ENCODE data around the gene NUMB. TPM values are rescaled to one million over a fixed set of nuclear protein-coding genes. Genes with fewer than 3 reads are reported as not detected.
A peak's percentile ranks its signal among the peaks of the same experiment; 100 is the strongest.

NUMB gene
- total RNA-seq, 2 donors from 2014 or later = 79.9 to 85.2 TPM

GRCh38 chr14:73457041-73457923 lies 1.1 kb downstream of the NUMB start:
- Mint-ChIP-seq H3K4me1 (peaks cover 41% of the 10 kb centered on the region), H3K27ac (peak overlapping the region; percentile 98), H3K27me3 (ENCODE audit: insufficient read depth) (no peaks in the 10 kb centered on the region), H3K36me3 (ENCODE audit: low read depth) (no peaks in the 10 kb centered on the region), H3K4me3 (peak overlapping the region; percentile 99), H3K9me3 (no peaks in the 10 kb centered on the region)
- peak overlapping the region; percentile 89 for H3K4me3 ChIP-seq (ENCODE audit: low read length)
- H3K27me3 ChIP-seq (ENCODE audit: control insufficient read depth, insufficient read depth, low read length, poor library complexity, severe bottlenecking) = no peaks in the 10 kb centered on the region
- DNase-seq = peak; percentile 84
- peaks cover 7% of the 10 kb centered on the region for H3K4me1 ChIP-seq (ENCODE audit: control insufficient read depth, insufficient read depth, low read length)
- no peaks in the 10 kb centered on the region for H3K9me3 ChIP-seq (ENCODE audit: control insufficient read depth, low read length)
- no peaks in the 10 kb centered on the region for H3K36me3 ChIP-seq (ENCODE audit: control insufficient read depth, insufficient read depth, low read length)
- H3K27ac ChIP-seq (ENCODE audit: low read depth, low read length) = no peak overlapping the region
- 4 to 19% methylated on average over 8 to 24 of the region's 24 CpGs for WGBS, 2 experiments (ENCODE audit: insufficient coverage in 1 of 2, insufficient read length in 1 of 2)
- TF ChIP-seq, protein P1, sequence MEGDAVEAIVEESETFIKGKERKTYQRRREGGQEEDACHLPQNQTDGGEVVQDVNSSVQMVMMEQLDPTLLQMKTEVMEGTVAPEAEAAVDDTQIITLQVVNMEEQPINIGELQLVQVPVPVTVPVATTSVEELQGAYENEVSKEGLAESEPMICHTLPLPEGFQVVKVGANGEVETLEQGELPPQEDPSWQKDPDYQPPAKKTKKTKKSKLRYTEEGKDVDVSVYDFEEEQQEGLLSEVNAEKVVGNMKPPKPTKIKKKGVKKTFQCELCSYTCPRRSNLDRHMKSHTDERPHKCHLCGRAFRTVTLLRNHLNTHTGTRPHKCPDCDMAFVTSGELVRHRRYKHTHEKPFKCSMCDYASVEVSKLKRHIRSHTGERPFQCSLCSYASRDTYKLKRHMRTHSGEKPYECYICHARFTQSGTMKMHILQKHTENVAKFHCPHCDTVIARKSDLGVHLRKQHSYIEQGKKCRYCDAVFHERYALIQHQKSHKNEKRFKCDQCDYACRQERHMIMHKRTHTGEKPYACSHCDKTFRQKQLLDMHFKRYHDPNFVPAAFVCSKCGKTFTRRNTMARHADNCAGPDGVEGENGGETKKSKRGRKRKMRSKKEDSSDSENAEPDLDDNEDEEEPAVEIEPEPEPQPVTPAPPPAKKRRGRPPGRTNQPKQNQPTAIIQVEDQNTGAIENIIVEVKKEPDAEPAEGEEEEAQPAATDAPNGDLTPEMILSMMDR (conservative IDR thresholded peaks at IDR 0.05) = no peak
- H3K9ac ChIP-seq (ENCODE audit: extremely low read depth, low read length, poor library complexity, severe bottlenecking) = peak overlapping the region; percentile 80

DNA sequence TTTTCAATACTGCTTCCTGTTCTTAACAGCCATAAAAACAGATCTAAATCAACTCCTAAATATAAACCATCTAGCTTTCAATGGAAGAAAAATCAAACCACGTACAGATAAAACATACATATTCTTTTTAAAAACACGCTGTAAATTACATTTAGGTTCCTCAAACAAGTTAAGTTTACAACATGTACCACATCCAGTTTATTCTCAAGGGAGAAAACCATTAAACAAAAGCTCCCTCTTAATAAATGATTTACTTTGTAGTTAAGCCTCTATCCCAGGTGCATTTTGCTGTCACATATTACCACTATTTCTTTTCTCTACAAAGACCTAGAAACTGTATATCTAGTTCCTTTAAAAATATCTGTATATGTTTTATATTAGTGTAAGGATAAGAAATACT lies 3.1 kb downstream of the NUMB start:
- DNase-seq = no peak
- Mint-ChIP-seq H3K36me3 (ENCODE audit: low read depth) (no peaks in the 10 kb centered on the region), H3K4me1 (peaks cover 28% of the 10 kb centered on the region), H3K9me3 (no peaks in the 10 kb centered on the region), H3K27ac (peak overlapping the region; percentile 30), H3K27me3 (ENCODE audit: insufficient read depth) (no peaks in the 10 kb centered on the region), H3K4me3 (no peak overlapping the region)
- TF ChIP-seq, protein P1 (conservative IDR thresholded peaks at IDR 0.05) = no peak
- Histone ChIP-seq H3K27ac (ENCODE audit: low read depth, low read length) (no peak overlapping the region), H3K4me1 (ENCODE audit: control insufficient read depth, insufficient read depth, low read length) (peaks cover 5% of the 10 kb centered on the region), H3K9me3 (ENCODE audit: control insufficient read depth, low read length) (no peaks in the 10 kb centered on the region), H3K36me3 (ENCODE audit: control insufficient read depth, insufficient read depth, low read length) (peaks cover under 1% of the 10 kb centered on the region), H3K4me3 (ENCODE audit: low read length) (peak overlapping the region; percentile 89), H3K27me3 (ENCODE audit: control insufficient read depth, insufficient read depth, low read length, poor library complexity, severe bottlenecking) (no peaks in the 10 kb centered on the region), H3K9ac (ENCODE audit: extremely low read depth, low read length, poor library complexity, severe bottlenecking) (no peak overlapping the region)
- WGBS, 2 experiments (ENCODE audit: insufficient coverage in 1 of 2, insufficient read length in 1 of 2) = 91 to 100% methylated on average over 1 to 2 of the region's 2 CpGs

- H3K36me3 Mint-ChIP-seq (ENCODE audit: low read depth) = no peaks in the 10 kb centered on the region
Observed at GRCh38 chr14:73452341-73453186, 5.8 kb downstream of the NUMB start.

More at GRCh38 chr14:73452341-73453186, 5.8 kb downstream of the NUMB start:
- Mint-ChIP-seq H3K27ac (no peak overlapping the region), H3K9me3 (no peaks in the 10 kb centered on the region), H3K4me3 (no peak overlapping the region), H3K4me1 (peaks cover 17% of the 10 kb centered on the region), H3K27me3 (ENCODE audit: insufficient read depth) (no peaks in the 10 kb centered on the region)
- no peak overlapping the region for H3K27ac ChIP-seq (ENCODE audit: low read depth, low read length)
- peaks cover 2% of the 10 kb centered on the region for H3K4me1 ChIP-seq (ENCODE audit: control insufficient read depth, insufficient read depth, low read length)
- no peak for DNase-seq
- H3K4me3 ChIP-seq (ENCODE audit: low read length) = no peak overlapping the region
- WGBS, 2 experiments (ENCODE audit: insufficient coverage in 1 of 2, insufficient read length in 1 of 2) = 97 to 100% methylated on average over 5 to 11 of the region's 11 CpGs
- peaks cover 12% of the 10 kb centered on the region for H3K36me3 ChIP-seq (ENCODE audit: control insufficient read depth, insufficient read depth, low read length)
- no peaks in the 10 kb centered on the region for H3K9me3 ChIP-seq (ENCODE audit: control insufficient read depth, low read length)
- TF ChIP-seq, protein P1 (conservative IDR thresholded peaks at IDR 0.05) = no peak
- H3K9ac ChIP-seq (ENCODE audit: extremely low read depth, low read length, poor library complexity, severe bottlenecking) = no peak overlapping the region
- H3K27me3 ChIP-seq (ENCODE audit: control insufficient read depth, insufficient read depth, low read length, poor library complexity, severe bottlenecking) = no peaks in the 10 kb centered on the region
